B cell (primary cell): ENCODE data around the gene PAK2.

Experiments used
- CTCF ChIP-seq: fragments of 200-600 bp; IDR thresholded peaks from one replicate; pipeline ENCODE4 v1.8.0; 2022; ENCODE audit warnings: antibody characterized with exemption, mild to moderate bottlenecking
- EZH2 ChIP-seq: IDR thresholded peaks from 2 replicates; pipeline ENCODE4 v1.6.1; 2012; ENCODE audit warnings: borderline replicate concordance, low read depth, mild to moderate bottlenecking, moderate library complexity, low read length; ENCODE audit not compliant: insufficient read depth, poor library complexity, severe bottlenecking

- TF ChIP-seq EZH2 (no peak), CTCF (no peak)
Measured at GRCh38 chr3:196721097-196721496, 18.6 kb upstream of the PAK2 start.
